Stimulated activated CD4-positive, alpha-beta T cell treated with anti-CD3 and anti-CD28 coated beads, Interleukin-1b, Interleukin-23, amount 100 ng/mL, for 1 hour (primary cell): ENCODE data around the gene RCAN1.

ENCODE experiments used
- DNase-seq, 2 donors: peaks; one replicate each; pipeline ENCODE4 v3.0.0-alpha.2; 2020; ENCODE audit warnings: low read depth in 2 of 2

RCAN1 gene

DNA sequence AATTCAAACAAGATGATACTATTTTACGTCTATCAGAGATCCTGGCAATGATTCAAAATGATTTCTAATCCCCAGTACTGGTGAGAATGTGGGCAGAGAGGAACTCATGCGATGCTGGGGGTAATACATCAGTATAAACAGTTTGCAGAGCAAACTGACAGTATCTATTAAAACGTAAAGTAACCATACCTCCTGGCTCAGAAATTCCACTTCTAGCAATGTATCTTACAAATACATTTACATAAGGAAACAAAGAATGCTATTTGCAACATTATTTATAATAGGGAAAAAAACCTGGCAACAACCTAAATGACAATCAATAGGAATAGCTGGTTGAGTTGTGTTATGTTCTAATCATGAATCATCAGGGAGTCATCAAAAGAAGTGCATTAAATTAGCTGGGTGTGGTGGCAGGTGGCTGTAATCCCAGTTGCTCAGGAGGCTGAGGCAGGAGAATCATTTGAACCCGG lies 15.9 kb downstream of the RCAN1 start:
- no peak for DNase-seq

- no peak for DNase-seq
Observed at GRCh38 chr21:34597406-34597805, 17.5 kb downstream of the RCAN1 start.

DNA sequence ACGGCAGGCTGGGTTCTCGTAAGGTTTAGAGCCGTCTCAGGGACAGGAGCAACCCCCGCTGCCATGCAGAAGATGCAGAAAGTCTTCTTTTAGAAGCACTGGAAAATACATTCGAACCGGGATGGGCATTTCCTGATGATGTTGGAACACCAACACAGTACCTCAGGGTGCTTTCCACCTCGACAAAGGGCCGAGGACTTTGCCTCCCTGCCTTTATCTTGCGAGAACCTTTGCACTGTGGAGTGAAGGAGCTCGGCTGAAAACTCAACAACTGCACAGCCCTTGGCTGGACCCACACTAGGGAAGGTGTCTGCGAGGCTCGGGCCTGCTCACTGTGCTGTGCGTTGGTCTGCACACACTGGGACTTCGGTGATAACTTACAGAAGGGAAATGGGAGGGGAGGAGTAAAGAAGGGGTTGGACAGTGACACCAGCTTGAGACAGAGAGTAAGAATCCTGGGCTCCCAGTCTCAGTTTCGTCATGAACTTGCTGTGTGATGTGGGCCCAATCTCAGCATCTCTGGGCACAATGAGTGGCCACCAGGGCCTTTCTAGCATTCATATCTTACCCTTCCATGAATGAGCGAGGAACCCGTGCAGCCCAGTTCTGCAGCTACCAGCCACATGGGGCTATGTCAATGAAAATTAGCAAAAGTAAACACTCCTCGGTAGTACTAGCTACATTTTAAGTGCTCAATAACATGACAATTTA lies 18.2 kb downstream of the RCAN1 start:
- DNase-seq: no peak

GRCh38 chr21:34595457-34595856 lies 19.5 kb downstream of the RCAN1 start:
- DNase-seq: no peak

DNA sequence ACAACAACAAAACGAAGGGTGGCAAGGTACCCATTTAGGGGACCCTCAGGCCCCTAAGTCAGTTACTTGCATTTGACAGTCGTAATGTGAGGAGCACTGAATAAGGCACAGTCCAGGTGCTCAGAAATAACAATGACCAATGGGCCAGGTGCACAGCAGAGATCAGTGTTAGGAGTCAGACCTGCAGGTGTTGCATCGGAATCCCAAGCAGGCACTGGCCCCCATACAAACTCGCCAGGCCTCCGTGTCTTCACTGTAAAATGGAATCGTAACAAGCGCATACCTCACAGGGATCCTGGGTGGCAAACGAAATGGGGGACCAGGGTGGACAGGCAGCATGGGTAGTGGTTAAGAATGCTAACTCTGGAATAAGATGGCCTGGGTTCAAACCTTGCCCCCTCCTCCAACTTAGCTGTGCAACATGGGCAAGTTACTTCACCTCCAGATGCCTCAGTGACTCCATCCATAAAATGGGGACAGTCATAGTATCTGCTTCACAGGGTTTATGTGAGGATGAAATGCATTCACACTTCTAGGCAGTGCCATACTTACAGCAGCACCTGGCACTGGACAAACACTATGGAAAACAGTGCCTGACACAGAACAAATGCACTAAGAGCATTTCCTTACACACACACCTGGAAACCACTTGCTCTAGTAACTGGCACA lies 20.2 kb downstream of the RCAN1 start:
- DNase-seq: no peak

- DNase-seq: no peak
Observed at GRCh38 chr21:34593954-34594531, 20.9 kb downstream of the RCAN1 start.

DNA sequence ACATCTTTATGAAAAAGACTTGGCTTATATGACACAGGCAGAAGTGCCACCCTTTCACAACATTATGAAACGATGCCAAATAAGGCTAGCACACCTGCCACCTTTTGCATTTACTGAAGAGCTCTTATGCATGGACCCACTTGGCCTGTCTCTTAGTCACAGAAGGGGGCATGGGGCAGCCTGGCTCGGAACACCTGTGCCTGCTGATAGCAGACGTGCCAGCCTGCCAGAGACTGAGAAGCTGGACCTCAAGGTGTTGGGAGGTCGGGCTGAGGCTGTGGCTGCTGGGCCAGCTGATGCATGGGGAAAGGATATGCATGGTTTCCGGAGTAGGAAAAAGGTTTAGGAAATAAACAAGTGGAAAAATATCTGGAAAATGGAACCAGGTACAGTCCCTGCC lies 21.5 kb downstream of the RCAN1 start:
- no peak for DNase-seq

- DNase-seq: no peak
Observed at GRCh38 chr21:34592120-34592955, 22.6 kb downstream of the RCAN1 start.

GRCh38 chr21:34590520-34590919 lies 24.4 kb downstream of the RCAN1 start:
- DNase-seq: no peak

- no peak for DNase-seq
Observed at GRCh38 chr21:34589511-34590282, 25.2 kb downstream of the RCAN1 start.

- no peak for DNase-seq
Observed at GRCh38 chr21:34583926-34584563, 30.9 kb downstream of the RCAN1 start.

DNA sequence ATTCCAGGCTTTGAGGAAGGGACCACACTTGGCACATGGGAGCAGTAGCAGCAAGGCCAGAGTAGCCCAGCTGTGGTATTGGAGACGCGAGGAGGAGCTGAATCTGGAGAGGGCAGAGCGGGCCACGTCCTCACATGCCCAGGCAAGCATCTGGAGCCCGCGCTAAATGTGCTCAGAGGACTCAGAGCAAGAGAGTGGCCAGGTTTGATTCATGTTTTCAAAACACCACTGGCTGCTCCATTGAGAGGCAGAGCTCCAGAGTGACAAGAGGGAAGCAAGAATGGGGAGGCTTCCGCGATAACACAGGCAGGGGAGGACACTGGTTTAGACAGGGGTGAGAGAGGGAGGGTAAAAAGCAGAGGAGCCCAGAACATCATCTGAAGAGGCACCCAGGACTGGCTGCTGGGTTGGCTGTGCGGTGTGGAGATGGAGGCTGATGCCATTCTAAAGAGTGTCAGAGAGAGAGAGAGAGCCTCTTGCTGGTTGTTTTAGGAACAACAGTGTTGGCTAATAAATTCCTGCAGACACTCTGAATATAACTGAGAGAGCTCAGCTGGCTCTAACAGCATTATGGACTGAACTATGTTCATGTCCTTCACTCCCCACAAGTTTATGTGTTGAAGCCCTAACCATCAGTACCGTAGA lies 32.3 kb downstream of the RCAN1 start:
- DNase-seq: no peak

DNA sequence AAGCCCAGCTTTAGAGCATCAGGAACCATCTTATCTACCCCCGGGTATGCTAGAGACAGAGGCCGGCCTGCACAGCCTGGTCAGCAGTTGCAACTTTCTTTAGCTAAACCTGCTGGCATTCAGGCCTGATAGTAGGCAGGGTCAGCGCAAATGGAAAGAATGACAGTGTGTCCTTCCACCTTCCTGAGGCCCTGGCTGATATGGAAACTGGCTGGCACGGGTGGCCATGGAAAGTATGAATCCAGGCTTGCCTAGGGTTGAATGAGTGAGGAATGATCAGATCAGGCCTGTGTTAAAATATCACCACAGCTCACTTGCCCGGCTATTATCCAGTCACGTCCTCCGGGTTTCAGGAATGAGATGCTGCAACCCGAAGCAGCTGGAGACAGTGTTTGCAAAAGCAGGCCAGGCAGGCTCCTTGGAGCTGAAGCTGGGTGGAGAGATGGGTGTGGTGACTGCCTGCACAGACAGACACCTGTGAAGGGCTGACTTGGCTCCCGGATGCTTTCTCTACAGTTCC lies 34.7 kb downstream of the RCAN1 start:
- DNase-seq: no peak

DNA sequence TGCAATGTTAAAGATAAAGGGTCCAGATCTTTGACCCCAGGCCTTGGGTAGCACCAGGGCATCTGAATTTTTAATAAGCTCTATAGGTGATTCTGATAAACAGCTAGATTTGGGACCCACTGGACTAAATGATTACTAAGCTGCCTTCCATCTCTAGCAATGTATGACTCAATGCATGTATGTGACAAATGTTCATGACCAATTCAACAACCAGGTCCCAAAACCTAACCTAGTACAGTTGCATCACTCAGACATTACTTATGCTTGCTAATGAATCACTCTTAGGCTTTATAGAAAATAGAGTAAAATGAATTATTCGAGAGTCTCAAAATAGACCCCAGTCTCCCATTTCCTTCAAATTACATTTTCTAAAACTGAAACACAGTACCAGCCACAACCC lies 35.5 kb downstream of the RCAN1 start:
- no peak for DNase-seq

DNA sequence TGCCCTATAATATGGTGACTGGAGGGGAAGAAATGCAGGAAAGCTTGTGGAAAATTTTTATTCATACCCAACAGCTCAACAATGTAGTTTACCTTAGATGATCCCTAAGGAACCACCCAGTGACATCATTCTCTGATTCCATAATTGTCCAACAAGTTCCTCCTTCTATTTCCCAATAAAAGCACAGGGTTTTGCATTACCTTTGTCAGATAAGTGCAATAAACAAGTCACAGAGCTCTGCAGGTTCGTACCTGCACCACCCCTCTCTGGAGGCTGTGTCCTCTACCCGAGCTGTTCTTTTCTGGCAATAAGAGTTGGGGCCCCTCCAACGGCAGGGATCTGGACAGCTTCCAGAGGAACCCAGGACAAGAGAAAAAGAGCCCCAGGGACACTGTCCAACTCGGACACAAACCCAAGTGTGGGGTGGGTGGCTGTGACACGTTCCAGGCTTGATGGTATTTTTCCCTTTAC lies 38.8 kb downstream of the RCAN1 start:
- DNase-seq: no peak

- no peak for DNase-seq
Observed at GRCh38 chr21:34574601-34575529, 40.0 kb downstream of the RCAN1 start.

- DNase-seq: no peak
Observed at GRCh38 chr21:34571994-34572393, 42.9 kb downstream of the RCAN1 start.

DNA sequence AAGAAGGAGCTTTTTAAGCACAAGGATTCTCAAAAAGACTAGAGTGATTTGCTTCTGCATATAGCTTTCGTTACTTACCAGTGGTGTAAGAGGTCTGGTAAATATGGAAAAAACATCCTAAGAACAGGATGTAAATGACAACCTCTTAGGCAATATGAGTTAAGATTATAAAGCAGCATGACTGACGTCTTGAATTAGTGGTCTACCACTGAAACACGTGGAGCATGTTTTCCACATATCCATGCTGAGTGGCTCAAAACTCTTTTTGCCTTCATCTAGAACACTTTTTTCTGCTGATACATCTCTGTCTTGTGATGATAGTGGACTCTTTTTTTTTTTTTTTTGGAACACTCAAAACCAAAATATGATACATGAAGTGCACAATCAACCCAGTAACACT lies 44.6 kb downstream of the RCAN1 start:
- DNase-seq: no peak

GRCh38 chr21:34569381-34569979 lies 45.4 kb downstream of the RCAN1 start:
- no peak for DNase-seq
